Measurements from ENCODE around the gene SUFU. TPM values are rescaled to one million over a fixed set of nuclear protein-coding genes. Genes with fewer than 3 reads are reported as not detected.
"Not testable (repeated sequence)": the region's sequence is repeated elsewhere in the genome, so short reads cannot be mapped to it uniquely, and the experiment has no call there.

The SUFU gene
- total RNA-seq, 1 experiment from 2014 or later, result 4.0 TPM

DNA sequence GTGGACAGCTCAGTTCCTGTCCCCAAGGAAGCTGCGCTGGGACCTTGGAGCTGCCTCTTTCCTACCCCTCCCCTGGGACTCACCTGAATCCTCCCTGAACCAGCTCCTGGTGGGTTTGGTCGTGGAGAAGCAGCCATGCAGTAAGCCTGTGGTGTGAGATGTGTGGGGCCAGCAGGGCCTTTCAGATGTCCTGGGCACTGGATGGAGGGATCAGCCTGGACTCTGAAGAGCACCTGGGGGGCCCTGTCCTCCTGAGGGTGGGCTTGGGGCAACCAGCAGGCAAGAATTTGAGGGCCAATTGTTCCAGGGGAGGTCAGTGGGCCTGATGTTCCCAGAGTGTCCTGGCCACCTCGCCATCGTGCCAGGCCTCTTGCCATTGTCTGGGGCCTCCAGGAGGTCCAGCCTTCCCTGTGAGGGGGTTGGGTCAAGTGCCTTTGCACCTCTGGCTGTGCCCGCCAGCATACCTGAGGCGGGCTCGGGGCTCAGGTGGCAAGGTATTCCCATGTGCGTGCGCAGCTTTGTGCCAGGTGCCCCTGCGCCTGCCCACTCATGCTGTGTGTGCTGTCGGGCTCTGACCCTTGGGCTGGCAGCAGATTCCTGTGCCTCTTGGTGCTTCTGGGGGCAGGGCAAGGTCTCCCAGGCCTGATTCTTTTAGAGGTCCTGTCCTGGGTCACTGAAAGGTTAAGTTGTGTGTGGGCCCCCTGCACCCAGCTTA lies 147.8 kb downstream of the SUFU start:
- no peak for DNase-seq (ENCODE audit: low read depth)

DNA sequence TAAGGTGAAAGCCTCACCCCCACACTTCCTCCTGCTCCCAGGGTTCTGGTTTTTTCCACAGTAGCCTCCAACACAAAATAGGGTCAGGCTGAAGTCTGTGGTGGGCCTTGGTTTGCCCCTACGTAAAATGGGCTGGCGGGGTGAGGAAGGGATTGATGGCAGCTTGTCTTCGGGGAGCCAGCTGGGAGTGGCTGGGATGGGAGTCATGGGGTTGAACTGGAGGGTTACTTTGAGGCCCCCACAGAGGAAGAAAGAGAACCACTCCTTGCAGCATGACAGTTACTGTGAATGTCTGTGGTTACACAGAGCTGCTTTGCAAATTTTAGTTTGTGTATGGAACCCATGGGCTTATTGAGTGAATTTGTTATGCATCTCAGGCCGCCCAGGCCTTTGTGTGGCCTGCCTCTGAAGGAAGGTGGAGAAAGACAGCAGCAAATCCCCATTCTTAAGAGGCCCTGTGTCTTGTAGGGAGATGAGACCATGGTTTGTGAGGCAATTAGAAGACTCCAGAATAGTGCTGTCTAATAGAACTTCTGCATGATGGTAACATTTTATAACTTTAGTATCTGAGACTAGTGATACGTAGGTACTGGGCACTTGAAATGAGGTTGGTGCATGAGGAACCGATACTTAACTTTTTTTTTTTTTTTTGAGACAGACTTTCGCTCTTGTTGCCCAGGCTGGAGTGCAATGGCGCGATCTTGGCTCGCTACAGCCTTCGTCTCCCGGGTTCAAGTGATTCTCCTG lies 148.6 kb downstream of the SUFU start:
- no peak for DNase-seq (ENCODE audit: low read depth)

DNA sequence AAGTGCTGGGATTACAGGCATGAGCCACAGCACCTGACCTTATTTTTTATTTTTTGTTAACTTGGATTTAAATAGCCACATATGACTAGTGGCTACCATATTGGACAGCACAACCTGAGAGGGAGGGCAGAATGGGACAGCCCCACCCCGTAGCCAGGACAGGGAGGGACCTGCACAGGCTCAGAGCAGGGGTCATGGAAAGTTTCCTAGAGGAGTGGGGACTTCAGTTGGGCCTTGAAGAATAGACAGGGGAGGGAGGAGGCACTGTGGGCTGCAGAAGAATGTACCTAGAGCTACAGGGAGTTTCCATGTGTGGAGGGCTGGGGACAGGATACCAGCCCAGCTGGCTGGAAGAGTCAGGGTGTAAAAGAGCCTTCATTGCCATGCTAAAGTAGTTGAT lies 149.3 kb downstream of the SUFU start:
- DNase-seq (ENCODE audit: low read depth), result no peak

DNA sequence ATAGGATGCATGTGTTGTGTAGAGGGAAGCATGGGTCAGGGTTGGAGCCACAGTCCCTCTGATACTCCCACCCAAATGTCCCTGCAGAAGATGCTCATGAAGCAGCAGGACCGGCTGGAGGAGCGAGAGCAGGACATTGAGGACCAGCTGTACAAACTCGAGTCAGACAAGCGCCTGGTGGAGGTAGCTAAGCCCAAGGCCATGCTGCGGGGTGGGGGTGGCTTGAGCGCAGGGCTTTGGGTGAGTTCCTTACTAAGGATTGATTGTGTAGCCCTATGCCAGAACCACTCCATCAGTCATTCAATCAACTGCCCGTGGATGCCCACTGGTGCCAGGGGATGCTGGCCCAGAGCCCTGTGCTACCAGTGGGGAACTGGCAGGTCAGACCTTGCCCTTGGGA lies 150.8 kb downstream of the SUFU start:
- no peak for DNase-seq (ENCODE audit: low read depth)

DNA sequence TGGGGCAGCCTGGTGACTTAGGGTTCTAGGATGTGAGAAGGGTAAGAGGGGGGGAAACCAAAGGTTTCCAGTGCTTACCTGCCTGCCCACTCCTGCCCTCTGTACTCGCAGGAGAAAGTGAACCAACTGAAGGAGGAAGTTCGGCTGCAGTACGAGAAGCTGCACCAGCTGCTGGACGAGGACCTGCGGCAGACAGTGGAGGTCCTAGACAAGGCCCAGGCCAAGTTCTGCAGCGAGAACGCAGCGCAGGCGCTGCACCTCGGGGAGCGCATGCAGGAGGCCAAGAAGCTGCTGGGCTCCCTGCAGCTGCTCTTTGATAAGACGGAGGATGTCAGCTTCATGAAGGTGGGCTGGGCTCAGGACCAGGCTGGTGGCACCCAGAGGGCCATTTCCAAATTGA lies 151.2 kb downstream of the SUFU start:
- DNase-seq (ENCODE audit: low read depth), result no peak

DNA sequence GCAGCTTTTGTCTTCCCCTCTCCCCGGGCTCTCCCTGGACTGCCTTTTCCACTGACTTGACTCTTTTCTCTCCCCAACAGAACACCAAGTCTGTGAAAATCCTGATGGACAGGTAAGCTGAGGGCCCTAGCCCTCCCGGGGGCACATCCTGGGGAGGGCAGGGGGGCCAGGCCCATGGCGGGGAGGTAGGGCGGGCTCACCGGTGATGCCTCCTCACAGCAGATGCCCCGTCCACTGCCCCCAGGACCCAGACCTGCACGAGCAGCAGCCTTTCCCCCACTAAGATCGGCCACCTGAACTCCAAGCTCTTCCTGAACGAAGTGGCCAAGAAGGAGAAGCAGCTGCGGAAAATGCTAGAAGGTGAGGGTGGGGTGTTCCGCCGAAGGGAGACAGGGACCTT lies 152.3 kb downstream of the SUFU start:
- DNase-seq (ENCODE audit: low read depth), result no peak

DNA sequence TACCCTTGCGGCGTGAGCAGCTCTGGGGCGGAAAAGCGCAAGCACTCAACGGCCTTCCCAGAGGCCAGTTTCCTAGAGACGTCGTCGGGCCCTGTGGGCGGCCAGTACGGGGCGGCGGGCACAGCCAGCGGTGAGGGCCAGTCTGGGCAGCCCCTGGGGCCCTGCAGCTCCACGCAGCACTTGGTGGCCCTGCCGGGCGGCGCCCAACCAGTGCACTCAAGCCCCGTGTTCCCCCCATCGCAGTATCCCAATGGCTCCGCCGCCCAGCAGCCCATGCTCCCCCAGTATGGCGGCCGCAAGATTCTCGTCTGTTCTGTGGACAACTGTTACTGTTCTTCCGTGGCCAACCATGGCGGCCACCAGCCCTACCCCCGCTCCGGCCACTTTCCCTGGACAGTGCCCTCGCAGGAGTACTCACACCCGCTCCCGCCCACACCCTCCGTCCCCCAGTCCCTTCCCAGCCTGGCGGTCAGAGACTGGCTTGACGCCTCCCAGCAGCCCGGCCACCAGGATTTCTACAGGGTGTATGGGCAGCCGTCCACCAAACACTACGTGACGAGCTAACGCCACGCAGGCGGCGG lies 153.1 kb downstream of the SUFU start:
- no peak for DNase-seq (ENCODE audit: low read depth)

DNA sequence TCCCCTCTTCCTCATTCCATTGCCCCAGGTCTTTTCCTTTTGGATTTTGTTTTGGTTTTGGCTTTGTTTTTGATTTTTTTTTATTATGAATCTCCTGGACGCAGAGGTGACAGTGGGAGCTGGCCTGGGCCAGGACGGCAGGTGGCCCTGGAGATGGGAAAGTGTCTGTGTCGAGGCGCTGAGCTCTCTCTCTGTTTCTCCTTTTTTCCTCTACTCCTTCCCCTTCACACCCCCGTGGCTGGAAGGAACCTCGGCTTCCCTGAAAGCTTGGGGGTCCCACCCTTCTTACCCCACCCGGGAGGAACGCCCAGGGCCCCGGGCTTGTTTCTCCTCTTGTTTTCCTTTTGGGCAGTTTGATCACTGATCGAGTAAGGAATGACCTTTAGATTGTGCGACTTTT lies 153.7 kb downstream of the SUFU start:
- DNase-seq (ENCODE audit: low read depth), result no peak

DNA sequence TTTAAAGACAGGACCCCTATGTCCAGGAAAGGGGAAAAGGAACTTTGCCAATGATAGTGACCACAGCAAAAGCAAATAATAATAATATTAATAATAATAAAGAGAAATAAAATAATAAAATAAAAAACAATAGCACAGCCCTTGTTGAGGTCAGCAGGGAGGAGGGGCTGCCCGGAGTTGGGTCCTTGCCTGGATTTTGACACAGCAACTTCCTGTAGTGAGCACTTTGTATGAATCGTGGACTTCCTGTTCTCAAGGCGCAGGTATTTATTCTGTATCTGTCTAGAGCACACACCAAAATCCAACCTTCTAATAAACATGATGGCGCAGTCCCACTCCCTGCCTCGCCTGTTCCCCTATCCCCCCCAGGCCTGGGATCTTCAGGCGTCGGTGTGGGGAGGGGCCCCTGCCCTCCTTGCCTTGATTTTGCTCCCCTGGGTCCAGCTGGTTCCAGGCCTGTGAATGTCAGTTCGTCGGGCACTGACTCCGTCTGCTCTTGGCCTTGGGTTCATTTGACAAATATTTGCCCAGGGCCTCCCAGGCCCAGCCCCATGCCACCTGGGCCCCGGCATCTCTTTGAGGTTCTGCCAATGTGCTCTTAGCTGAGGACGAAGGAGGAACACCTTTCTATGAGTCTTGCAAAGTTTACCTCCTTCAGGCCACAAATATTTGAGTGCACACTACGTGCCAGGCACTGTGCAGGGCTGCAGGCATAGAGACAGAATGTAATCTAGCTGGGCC lies 154.4 kb downstream of the SUFU start:
- no peak for DNase-seq (ENCODE audit: low read depth)

DNA sequence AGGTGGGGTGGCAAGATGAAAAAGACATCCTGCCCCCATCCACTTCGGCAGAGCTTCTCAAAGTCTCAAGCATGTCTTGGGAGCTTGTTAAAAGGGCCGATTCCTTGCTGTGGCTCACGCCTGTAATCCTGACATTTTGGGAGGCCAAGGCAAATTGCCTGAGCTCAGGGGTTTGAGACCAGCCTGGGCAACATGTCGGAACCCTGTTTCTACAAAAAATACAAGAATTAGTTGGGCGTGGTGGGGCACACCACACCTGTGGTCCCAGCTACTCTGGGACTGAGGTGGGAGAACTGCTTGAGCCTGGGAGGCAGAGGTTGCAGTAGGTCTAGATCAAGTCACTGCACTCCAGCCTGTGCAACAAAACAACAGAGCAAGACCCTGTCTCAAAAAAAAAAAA lies 155.0 kb downstream of the SUFU start:
- DNase-seq (ENCODE audit: low read depth), result no peak

DNA sequence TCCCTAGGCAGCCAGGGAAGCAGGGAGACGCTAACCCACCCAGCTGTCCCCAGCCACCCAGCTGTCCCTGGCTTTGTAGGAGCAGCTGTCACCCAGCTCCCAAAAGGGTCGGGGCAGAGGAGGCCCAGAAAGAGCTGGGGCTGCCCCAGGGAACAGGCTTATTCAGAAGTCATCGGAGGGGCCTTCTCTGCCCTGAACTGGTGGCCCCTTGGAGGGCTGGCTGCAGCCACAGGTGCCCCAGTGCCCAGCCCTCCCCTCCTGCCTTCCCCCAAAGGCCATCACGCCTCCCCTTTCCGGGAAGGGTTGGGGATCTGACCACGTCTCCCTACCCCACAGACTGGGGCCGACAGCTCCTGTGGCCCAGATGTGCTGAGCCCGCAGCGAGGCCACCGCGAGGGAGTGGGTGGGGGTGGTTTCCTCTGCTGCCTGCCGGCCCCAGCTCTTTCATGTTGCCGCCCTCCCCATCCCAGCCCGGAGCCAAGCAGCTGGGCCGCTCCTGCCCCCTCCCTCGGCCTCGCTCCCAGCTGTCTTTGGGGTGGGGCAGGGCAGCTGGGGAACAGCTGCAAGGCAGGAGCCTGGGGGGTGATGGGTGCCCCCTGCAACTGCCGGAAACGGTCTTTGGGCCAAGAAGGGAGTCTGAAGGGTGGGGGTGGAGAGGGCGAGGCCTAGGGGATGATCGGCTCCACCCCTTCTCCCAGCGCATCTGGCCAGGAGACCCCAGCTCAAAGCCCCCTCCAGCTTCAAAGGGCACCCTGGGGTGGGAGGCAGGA lies 157.3 kb downstream of the SUFU start:
- DNase-seq (ENCODE audit: low read depth), result peak; percentile 89

DNA sequence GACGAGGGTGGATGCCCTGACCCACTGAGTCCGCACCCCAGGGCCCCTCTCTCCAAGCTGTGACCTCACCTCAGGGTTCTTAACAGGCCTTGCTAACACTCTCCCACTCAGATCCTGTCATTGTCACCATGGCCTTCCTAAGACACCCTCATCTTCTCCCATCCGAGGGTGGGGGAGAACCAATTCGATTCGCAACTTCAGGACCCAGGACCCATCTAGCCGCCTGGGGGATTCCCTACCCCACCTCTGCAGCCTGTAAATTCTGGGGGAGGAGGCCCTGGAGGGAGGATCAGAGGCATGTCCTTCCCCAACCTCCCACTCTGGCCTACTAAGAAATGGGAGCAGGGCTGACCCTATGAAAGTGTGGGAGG lies 157.9 kb downstream of the SUFU start:
- DNase-seq (ENCODE audit: low read depth), result no peak

DNA sequence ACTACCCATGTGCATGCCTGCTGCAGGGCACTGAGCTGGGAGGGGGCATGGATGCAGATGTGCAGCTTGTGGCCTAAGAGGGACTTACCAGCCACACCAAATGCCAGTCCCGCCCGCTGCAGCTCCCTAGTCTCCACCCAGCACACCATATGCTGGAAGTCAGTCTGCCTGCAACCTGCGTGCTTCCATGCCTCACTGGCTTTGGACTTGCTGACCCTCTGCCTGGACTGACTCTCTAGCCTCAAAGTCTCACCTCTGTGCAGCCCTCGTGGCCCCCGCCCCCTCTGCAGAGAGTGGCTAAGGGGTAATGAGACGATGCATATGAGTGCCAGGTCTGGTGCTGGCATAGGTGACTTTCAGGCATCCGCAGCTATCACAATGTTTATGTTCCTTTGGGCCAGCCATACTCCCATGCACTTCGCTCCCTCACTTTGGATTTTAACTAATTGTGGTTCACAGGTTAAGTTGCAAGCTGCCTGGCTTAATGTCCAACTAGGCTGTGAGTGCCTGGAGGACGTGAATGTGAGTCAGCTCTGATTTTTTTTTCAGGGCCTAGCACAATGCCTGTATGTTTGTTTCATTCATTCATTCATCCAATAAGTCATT lies 162.2 kb downstream of the SUFU start:
- peak; percentile 15 for DNase-seq (ENCODE audit: low read depth)

DNA sequence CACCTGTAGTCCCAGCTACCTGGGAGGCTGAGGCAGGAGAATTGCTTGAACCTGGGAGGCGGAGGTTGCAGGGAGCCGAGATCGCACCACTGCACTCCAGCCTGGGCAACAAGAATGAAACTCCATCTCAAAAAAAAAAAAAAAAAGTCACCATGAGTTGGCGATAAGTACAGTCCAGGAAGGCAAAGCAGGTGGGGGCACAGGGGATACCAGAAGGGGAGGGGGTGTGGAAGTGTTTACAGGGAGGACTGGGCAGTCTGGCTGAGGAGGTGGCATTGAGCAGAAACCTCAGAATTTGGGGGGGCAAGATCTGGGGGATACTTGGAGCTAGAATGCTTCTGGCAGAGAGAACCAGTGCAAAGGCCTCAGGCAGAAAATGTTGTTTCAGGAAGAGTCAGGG lies 163.6 kb downstream of the SUFU start:
- not testable (repeated sequence) for DNase-seq (ENCODE audit: low read depth)

DNA sequence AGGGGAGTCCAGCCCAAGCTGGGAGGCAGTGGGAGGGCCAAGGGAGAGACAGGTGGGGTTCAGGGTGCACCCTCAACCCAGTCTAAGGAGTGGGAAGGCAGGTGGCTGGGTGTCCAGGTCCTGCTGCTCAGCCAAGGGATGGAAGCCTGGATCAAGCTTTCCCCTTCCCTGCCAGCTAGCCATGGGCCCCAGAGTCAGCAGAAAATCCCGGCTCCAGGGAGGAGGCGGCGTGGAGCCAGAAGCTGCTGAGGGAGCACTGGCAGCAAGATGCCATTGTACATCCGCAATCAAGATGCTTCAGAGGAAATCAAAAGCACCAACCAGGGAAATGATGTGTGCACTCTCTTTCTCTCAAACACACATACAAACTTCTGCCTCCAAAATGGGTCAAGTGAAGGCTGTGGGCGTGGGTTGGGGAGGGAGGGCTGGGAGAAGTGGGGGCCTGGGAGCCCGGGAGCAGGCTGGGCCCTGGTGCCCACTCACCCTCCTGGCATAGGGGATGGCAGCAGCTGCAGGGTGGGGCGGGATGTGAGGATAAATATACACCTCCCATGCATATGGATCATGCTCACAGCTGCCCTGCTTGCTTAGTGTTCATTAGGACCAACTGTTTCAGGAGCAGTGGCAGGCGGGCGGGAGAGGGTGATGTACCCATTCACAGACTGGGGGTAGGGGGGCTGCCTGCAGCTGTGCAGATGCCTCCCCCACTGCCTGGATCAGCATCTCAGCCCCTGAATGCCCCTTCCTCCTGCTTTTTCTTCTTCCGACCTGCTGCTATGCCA lies 164.7 kb downstream of the SUFU start:
- DNase-seq (ENCODE audit: low read depth), result no peak

DNA sequence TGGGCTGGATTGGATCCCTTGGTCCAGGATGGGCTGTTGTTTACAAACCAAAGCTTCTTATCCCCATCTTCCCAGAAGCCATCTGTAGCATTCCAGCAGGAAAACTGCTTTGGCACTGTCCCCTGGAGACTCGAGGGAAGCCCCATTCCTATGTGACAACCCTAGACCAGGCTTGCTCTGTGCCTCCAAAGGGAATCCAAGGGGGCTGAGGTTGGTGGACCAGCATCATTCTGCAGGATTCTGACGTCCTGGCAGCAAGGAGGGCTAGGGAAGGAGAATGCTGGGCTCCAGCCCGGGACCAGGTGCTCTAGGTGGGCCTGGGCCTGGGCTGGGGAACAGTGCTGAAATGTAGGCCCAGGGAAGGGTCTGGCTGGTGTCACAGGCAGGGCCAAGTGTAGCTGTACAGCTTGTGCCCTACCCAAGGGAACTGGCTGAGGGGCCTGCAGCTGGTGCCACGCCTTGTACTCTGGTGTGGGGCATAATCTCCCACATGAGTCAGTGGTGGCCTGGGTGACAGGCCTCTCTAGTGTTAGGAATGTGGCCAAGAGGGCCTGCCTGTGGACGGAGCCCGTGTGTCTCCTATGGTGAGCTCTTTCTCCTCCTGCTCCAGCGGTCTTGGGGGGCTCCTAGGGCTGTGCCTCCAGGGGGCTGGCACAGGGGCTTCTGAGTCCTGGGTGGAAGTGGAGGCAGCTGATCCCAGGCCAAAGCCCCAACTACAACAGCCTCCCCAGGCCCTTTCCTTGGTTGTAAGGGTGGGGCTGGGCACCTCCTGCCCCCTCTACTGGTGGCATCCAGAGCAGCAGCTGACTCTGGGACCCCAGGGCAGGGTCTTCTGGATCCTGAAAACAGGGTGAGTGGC lies 165.7 kb downstream of the SUFU start:
- peak; percentile 76 for DNase-seq (ENCODE audit: low read depth)

DNA sequence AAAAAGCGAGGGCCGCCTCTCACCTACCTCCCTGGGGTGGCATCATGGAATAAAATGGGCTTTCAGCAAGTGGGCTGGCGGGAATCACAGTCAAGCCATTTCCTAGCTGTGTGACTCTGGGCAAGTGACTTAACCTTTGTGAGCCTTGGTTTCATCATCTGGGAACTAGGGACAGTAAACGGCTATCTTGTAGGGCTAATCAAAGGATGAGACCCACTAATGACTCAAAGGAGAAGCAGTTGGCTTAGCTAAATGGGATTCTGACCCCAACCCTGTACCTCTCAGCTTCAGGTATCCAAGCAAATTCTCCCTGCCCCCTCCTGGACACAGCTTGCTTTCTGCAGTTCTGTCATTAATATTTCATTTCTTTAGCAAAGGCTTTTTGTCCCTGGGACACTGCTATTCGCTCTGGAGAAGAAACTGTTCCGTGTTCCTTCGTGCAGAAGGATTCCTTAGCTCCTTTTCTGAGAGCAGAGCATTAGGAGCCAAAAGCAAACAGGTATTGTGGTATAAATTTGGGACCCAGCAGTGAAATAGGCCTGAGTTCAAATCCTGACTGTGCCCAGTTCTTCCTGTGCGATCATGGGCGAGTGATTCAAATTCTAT lies 166.4 kb downstream of the SUFU start:
- DNase-seq (ENCODE audit: low read depth), result no peak

DNA sequence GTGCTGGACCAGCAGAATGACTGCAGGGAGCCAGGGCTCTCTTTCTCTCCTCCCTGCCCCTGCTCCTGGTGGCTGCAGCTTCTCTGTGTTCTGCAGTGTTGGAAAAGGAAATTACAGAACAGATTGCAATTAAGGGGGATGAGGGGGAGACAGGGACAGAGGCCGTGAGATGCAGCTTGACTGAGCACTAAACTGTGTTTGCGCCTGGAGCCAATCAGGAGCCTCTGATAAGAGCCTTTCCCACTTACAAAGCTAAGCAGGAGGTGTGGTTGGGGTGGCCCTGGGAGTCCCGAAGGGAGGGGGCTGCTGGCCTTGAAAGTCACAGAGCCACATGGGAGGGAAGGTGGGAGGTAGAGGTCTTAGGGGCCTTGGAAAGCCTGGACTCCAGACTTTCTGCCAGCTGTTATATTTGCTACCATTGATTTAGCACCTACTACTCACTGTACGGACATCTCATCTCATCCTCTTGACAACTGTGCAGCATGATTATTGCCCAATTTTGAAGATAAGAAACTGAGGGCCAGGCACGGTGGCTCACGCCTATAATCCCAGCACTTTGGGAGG lies 167.2 kb downstream of the SUFU start:
- DNase-seq (ENCODE audit: low read depth), result no peak

All from RPMI7951 (cell line).